ENCODE results near the gene TNFSF13.
A peak's percentile ranks its signal among the peaks of the same experiment; 100 is the strongest.

Gene TNFSF13

GRCh38 chr17:7551396-7551795 is 7.2 kb upstream of the TNFSF13 start:
- DNase-seq (ENCODE audit: low read depth in 2 of 2): no peak

DNA sequence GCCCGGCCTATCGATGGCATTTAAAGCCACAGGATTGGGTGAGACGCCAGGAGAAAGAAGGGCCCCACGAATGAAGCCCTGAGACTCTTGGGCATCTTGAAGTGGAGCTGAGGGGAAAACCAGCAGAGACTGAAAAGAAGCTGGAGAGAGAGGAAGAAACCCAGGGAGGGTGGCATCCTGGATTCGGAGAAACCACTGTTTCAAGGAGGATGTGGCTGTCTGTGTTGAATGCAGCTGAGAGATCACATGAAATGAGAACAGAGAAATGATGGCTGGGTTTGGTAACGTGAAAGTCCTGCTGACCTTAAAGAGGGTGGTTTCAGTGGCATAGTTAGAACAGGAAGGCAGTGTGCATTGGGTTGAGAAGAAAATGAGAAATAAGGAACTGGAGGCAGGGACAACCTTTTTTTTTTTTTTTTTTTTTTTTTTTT is 5.9 kb upstream of the TNFSF13 start:
- no peak for DNase-seq (ENCODE audit: low read depth in 2 of 2)

DNA sequence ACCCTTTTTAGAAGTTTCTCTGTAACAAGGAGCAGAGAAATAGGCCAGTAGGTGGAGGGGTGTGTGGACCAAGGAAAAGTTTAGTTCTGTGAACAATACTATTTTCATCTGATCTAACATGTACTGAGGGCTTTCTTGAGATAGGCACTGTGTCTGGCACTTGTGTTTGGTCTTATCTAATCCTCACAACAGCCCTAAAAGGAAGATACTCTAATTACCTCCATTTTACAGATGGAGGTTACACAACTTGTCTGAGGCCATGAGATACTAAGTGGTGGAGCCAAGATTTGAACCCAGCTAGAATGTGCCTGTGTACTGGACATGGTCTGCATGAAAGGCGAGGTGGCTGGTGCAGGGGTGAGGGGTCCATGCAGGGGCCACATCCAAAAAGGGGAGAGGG is 5.2 kb upstream of the TNFSF13 start:
- DNase-seq (ENCODE audit: low read depth in 2 of 2): no peak

DNA sequence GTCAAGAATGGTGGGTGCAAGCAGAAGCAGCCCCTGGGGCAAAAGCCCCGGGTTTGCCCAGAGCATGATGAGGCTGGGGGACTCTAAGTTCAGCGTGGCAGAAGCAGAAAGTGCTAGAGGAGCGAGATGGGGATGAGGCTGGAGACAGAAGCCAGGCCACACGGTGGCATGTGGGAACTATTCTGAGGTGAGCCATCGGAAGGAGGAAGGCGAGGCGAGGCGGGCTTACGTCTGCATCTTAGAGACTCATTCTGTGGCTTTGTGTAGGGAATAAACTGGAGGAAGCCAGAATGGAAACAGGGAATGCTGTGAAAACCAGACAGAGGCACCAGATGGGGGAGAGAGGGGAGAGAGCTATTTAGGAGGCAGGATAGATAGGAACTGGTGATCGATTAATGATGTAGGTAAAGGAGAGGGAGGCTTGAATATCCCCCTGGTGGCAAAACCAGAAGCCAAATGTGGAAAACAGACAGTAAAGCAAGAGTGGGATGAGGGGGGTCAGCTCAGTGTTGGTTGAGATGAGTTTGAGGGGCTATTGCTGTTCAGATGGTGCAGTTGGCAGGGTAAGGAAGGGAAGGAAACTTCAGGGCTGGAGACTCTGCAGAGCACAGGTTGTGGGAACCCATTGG is 3.1 kb upstream of the TNFSF13 start:
- DNase-seq (ENCODE audit: low read depth in 2 of 2): no peak

- no peak for DNase-seq (ENCODE audit: low read depth in 2 of 2)
Observed at GRCh38 chr17:7556627-7557026, 1.9 kb upstream of the TNFSF13 start.

- no peak for DNase-seq (ENCODE audit: low read depth in 2 of 2)
Observed at GRCh38 chr17:7557147-7557764, 1.3 kb upstream of the TNFSF13 start.

DNA sequence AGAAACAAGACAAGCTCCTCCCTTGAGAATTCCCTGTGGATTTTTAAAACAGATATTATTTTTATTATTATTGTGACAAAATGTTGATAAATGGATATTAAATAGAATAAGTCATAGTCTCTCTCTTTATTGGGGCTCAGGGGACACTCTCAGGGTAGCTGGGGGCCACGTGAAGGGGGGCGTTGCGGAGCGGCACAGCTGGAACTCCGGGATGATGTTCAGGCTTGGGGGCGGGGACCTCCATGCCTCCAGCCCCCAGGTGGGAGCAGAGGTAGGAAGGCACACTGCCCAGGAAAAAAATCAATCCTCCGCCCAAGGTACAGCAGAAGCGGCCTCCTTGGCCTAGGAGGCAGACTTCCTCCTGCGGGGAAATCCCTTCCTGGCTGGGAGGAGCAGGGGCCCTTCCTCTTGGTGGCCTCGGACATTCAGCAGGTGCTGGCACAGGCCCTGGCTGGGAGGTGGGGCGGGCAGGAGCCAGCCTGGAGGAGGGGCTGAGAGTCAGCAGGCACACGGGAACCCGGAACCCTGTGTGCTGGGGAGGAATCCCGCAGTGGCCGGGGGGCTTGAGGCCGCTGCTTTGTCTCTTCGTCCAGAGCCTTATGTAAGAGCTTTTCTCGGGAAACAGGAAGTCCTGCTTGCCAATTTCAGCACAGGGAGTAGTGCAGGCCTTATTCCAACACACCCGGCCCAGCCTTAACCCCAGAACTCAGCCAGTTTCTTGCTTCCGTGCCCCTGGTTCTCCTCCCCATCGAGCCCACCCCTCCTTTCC is 591 bp upstream of the TNFSF13 start:
- no peak for DNase-seq (ENCODE audit: low read depth in 2 of 2)

DNA sequence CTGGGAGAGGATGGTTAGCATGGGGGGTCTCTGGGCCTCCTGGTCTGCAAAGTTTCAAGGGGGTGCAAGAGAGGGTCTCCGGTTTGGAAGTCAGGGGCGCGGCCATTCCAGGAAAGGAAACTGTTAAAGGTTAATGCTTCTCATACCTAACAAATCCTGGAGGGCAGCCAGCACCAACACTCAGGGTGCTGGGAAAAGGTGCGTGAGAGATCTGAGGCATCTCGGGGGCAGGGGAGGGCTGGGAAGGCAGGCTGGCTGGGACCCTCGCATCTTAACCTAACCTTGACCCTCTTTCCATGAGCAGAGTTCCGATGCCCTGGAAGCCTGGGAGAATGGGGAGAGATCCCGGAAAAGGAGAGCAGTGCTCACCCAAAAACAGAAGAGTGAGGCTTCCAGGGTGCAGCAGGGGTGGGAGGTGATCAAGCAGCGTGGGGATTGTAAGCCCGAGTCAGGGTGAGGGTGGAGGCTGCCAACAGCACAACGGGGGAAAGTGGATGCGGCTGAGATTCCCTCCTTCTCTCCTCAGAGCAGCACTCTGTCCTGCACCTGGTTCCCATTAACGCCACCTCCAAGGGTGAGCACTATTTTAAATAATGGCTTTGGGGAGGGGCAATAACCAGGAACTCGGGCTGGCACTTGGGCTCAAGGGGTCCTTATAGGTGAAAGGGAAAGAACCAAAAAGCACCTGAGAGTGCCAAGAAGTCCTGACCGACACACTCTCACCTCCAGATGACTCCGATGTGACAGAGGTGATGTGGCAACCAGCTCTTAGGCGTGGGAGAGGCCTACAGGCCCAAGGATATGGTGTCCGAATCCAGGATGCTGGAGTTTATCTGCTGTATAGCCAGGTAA is 996 bp downstream of the TNFSF13 start:
- no peak for DNase-seq (ENCODE audit: low read depth in 2 of 2)

GRCh38 chr17:7560172-7561027 is 1.9 kb downstream of the TNFSF13 start:
- DNase-seq (ENCODE audit: low read depth in 2 of 2): peak in 1 of 2 donors; percentile 50

DNA sequence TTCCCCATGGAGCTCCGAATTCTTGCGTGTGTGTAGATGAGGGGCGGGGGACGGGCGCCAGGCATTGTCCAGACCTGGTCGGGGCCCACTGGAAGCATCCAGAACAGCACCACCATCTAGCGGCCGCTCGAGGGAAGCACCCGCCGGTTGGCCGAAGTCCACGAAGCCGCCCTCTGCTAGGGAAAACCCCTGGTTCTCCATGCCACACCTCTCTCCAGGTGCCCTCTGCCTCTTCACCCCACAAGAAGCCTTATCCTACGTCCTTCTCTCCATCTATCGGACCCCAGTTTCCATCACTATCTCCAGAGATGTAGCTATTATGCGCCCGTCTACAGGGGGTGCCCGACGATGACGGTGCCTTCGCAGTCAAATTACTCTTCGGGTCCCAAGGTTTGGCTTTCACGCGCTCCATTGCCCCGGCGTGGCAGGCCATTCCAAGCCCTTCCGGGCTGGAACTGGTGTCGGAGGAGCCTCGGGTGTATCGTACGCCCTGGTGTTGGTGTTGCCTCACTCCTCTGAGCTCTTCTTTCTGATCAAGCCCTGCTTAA is 2.6 kb downstream of the TNFSF13 start:
- DNase-seq (ENCODE audit: low read depth in 2 of 2): peak; percentile 73 to 82

GRCh38 chr17:7561589-7562207 is 3.1 kb downstream of the TNFSF13 start, which contains the start of gene SENP3:
TSS of gene SENP3 (plus strand) at chr17:7561919. CDS start at chr17:7563077, 1,158 bp downstream.
- DNase-seq (ENCODE audit: low read depth in 2 of 2): peak; percentile 86 to 90

- DNase-seq (ENCODE audit: low read depth in 2 of 2): no peak
Observed at GRCh38 chr17:7562208-7562605, 3.7 kb downstream of the TNFSF13 start.

DNA sequence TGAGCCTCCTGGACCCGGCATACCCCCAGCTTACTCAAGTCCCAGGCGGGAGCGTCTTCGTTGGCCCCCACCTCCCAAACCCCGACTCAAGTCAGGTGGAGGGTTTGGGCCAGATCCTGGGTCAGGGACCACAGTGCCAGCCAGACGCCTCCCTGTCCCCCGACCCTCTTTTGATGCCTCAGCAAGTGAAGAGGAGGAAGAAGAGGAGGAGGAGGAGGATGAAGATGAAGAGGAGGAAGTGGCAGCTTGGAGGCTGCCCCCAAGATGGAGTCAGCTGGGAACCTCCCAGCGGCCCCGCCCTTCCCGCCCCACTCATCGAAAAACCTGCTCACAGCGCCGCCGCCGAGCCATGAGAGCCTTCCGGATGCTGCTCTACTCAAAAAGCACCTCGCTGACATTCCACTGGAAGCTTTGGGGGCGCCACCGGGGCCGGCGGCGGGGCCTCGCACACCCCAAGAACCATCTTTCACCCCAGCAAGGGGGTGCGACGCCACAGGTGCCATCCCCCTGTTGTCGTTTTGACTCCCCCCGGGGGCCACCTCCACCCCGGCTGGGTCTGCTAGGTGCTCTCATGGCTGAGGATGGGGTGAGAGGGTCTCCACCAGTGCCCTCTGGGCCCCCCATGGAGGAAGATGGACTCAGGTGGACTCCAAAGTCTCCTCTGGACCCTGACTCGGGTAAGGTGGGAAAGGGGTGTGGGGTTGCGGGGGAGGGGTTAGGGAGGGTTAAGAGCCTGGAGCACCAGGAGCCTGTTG is 4.7 kb downstream of the TNFSF13 start:
- no peak for DNase-seq (ENCODE audit: low read depth in 2 of 2)

DNA sequence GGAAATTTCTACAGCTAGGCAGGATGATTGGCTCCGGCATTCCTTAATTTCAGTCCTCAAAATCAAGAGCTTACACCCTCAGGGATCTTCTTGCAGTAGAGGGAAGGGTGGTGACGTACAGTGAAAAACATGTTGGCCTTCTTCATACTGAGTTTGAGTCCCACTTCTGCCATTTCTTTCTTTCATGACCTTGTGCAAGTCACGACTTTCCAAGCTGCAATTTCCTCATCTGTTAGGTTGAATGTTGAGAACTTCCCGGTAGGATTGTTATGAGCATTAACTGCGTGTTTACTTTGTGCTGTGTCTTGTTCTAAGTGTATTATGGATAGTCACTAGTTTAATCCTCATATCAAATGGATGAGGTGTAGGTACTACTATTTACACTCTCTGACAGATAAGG is 11.0 kb downstream of the TNFSF13 start:
- no peak for DNase-seq (ENCODE audit: low read depth in 2 of 2)

GRCh38 chr17:7570351-7570750 is 11.8 kb downstream of the TNFSF13 start:
- no peak for DNase-seq (ENCODE audit: low read depth in 2 of 2)

GRCh38 chr17:7572338-7572587 is 13.7 kb downstream of the TNFSF13 start:
- DNase-seq (ENCODE audit: low read depth in 2 of 2): no peak

DNA sequence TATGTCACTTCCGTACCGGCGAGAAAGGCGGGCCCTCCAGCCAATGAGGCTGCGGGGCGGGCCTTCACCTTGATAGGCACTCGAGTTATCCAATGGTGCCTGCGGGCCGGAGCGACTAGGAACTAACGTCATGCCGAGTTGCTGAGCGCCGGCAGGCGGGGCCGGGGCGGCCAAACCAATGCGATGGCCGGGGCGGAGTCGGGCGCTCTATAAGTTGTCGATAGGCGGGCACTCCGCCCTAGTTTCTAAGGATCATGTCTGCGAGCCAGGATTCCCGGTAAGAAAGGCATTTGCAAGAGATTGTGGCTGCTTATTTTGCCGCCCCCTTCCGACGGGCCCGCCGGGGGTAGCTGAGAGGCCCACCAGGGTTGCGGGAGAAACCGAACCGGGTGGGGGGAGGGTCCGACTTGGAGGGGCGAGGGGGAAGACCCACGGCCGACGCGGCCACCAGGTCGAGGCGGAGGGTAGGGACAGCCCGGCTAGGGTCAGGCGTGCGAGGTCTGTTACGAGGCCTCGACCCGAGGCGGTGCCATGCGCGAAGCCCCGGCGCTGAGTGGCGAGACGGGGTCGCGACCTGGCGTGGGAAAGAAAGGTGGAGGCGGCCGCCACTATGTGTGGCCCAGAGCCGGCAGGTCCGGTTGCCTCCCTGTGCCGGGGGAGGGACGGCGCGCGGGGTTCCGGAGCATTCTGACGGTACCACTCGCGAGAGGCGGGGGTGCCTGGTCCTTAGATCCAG is 14.2 kb downstream of the TNFSF13 start:
- DNase-seq (ENCODE audit: low read depth in 2 of 2): peak; percentile 98 to 99

GRCh38 chr17:7573324-7574080 is 15.0 kb downstream of the TNFSF13 start:
- peak; percentile 82 to 88 for DNase-seq (ENCODE audit: low read depth in 2 of 2)

Data from stimulated activated CD8-positive, alpha-beta memory T cell treated with anti-CD3 and anti-CD28 coated beads, Interleukin-2, amount 100 ng/mL, for 48 hours (primary cell).